ENCODE data around the gene SPINDOC. TPM values are rescaled to one million over a fixed set of nuclear protein-coding genes. Genes with fewer than 3 reads are reported as not detected.

SPINDOC gene
- total RNA-seq, 1 donor: 17.7 TPM

- no peak overlapping the region for H3K4me2 ChIP-seq (ENCODE audit: insufficient read depth, low read length)
- no peaks in the 10 kb centered on the region for H3K9me3 ChIP-seq (ENCODE audit: low read depth, low read length)
- peaks cover 4% of the 10 kb centered on the region for H3K4me1 ChIP-seq (ENCODE audit: insufficient read depth, low read length)
- peak; percentile 90 for DNase-seq (ENCODE audit: insufficient read length, low spot score, missing footprints)
- H2AFZ ChIP-seq (ENCODE audit: low read length): no peak overlapping the region
- H3K27ac ChIP-seq (ENCODE audit: low read depth, low read length): no peak overlapping the region
- TF ChIP-seq CTCF (IDR thresholded peaks at IDR 0.05; ENCODE audit: extremely low read depth, low read depth, low read length): no peak
- H3K4me3 ChIP-seq (ENCODE audit: insufficient read depth, low read length): no peak overlapping the region
- peaks cover 12% of the 10 kb centered on the region for H4K20me1 ChIP-seq (ENCODE audit: insufficient read depth, low read length)
- H3K36me3 ChIP-seq (ENCODE audit: insufficient read depth, low read length): peaks cover 9% of the 10 kb centered on the region
- H3K79me2 ChIP-seq (ENCODE audit: insufficient read depth, low read length): peaks cover 16% of the 10 kb centered on the region
- no peaks in the 10 kb centered on the region for H3K27me3 ChIP-seq (ENCODE audit: insufficient read depth, low read length)
Observed at GRCh38 chr11:63764679-63765647, 48.3 kb upstream of the SPINDOC start.

GRCh38 chr11:63765688-63766241, 47.5 kb upstream of the SPINDOC start:
- H2AFZ ChIP-seq (ENCODE audit: low read length): no peak overlapping the region
- H3K4me2 ChIP-seq (ENCODE audit: insufficient read depth, low read length): no peak overlapping the region
- H3K36me3 ChIP-seq (ENCODE audit: insufficient read depth, low read length): peaks cover 5% of the 10 kb centered on the region
- no peaks in the 10 kb centered on the region for H3K27me3 ChIP-seq (ENCODE audit: insufficient read depth, low read length)
- no peak overlapping the region for H3K27ac ChIP-seq (ENCODE audit: low read depth, low read length)
- H4K20me1 ChIP-seq (ENCODE audit: insufficient read depth, low read length): peaks cover 12% of the 10 kb centered on the region
- TF ChIP-seq CTCF (IDR thresholded peaks at IDR 0.05; ENCODE audit: extremely low read depth, low read depth, low read length): no peak
- no peaks in the 10 kb centered on the region for H3K9me3 ChIP-seq (ENCODE audit: low read depth, low read length)
- H3K4me1 ChIP-seq (ENCODE audit: insufficient read depth, low read length): peaks cover 4% of the 10 kb centered on the region
- peak; percentile 76 for DNase-seq (ENCODE audit: insufficient read length, low spot score, missing footprints)
- H3K79me2 ChIP-seq (ENCODE audit: insufficient read depth, low read length): peaks cover 16% of the 10 kb centered on the region
- no peak overlapping the region for H3K4me3 ChIP-seq (ENCODE audit: insufficient read depth, low read length)

GRCh38 chr11:63766531-63767235, 46.6 kb upstream of the SPINDOC start:
- H2AFZ ChIP-seq (ENCODE audit: low read length): no peak overlapping the region
- H3K4me3 ChIP-seq (ENCODE audit: insufficient read depth, low read length): peak overlapping the region; percentile 80
- TF ChIP-seq CTCF (IDR thresholded peaks at IDR 0.05; ENCODE audit: extremely low read depth, low read depth, low read length): no peak
- H3K36me3 ChIP-seq (ENCODE audit: insufficient read depth, low read length): no peaks in the 10 kb centered on the region
- peaks cover 12% of the 10 kb centered on the region for H4K20me1 ChIP-seq (ENCODE audit: insufficient read depth, low read length)
- H3K4me1 ChIP-seq (ENCODE audit: insufficient read depth, low read length): peaks cover 4% of the 10 kb centered on the region
- H3K27ac ChIP-seq (ENCODE audit: low read depth, low read length): no peak overlapping the region
- H3K4me2 ChIP-seq (ENCODE audit: insufficient read depth, low read length): peak overlapping the region; percentile 84
- DNase-seq (ENCODE audit: insufficient read length, low spot score, missing footprints): peak; percentile 86
- H3K9me3 ChIP-seq (ENCODE audit: low read depth, low read length): no peaks in the 10 kb centered on the region
- H3K27me3 ChIP-seq (ENCODE audit: insufficient read depth, low read length): no peaks in the 10 kb centered on the region
- H3K79me2 ChIP-seq (ENCODE audit: insufficient read depth, low read length): peaks cover 16% of the 10 kb centered on the region

- Histone ChIP-seq H3K4me3 (ENCODE audit: insufficient read depth, low read length) (peak overlapping the region; percentile 80), H4K20me1 (ENCODE audit: insufficient read depth, low read length) (peaks cover 12% of the 10 kb centered on the region), H3K9me3 (ENCODE audit: low read depth, low read length) (no peaks in the 10 kb centered on the region), H3K27ac (ENCODE audit: low read depth, low read length) (peak overlapping the region; percentile 13), H3K4me1 (ENCODE audit: insufficient read depth, low read length) (peaks cover 4% of the 10 kb centered on the region), H3K27me3 (ENCODE audit: insufficient read depth, low read length) (no peaks in the 10 kb centered on the region), H3K4me2 (ENCODE audit: insufficient read depth, low read length) (peak overlapping the region; percentile 84), H2AFZ (ENCODE audit: low read length) (peak overlapping the region; percentile 85), H3K79me2 (ENCODE audit: insufficient read depth, low read length) (peaks cover 16% of the 10 kb centered on the region), H3K36me3 (ENCODE audit: insufficient read depth, low read length) (no peaks in the 10 kb centered on the region)
- DNase-seq (ENCODE audit: insufficient read length, low spot score, missing footprints): no peak
- TF ChIP-seq CTCF (IDR thresholded peaks at IDR 0.05; ENCODE audit: extremely low read depth, low read depth, low read length): no peak
Observed at GRCh38 chr11:63767267-63767564, 46.0 kb upstream of the SPINDOC start.

Data from osteoblast (primary cell).